ENCODE results near the gene GNB1L.

Gene GNB1L

GRCh38 chr22:19808873-19809478 lies 45.7 kb downstream of the GNB1L start:
- DNase-seq (ENCODE audit: low spot score) = no peak

- DNase-seq (ENCODE audit: low spot score) = no peak
These were observed 46.5 kb downstream of the GNB1L start for GRCh38 chr22:19807914-19808872.

GRCh38 chr22:19807161-19807913 lies 47.3 kb downstream of the GNB1L start:
- DNase-seq (ENCODE audit: low spot score) = no peak

GRCh38 chr22:19806213-19807160 lies 48.2 kb downstream of the GNB1L start:
- no peak for DNase-seq (ENCODE audit: low spot score)

GRCh38 chr22:19805821-19806212 lies 48.9 kb downstream of the GNB1L start:
- DNase-seq (ENCODE audit: low spot score) = no peak

GRCh38 chr22:19803736-19804267 lies 50.9 kb downstream of the GNB1L start:
- no peak for DNase-seq (ENCODE audit: low spot score)

GRCh38 chr22:19802894-19803735 lies 51.6 kb downstream of the GNB1L start:
- no peak for DNase-seq (ENCODE audit: low spot score)

- no peak for DNase-seq (ENCODE audit: low spot score)
These were observed 52.4 kb downstream of the GNB1L start for GRCh38 chr22:19802001-19802893.

GRCh38 chr22:19801340-19802000 lies 53.2 kb downstream of the GNB1L start:
- DNase-seq (ENCODE audit: low spot score) = no peak

- DNase-seq (ENCODE audit: low spot score) = no peak
These were observed 53.9 kb downstream of the GNB1L start for GRCh38 chr22:19800761-19801244.

GRCh38 chr22:19800306-19800705 lies 54.4 kb downstream of the GNB1L start:
- DNase-seq (ENCODE audit: low spot score) = no peak

- DNase-seq (ENCODE audit: low spot score) = no peak
These were observed 55.1 kb downstream of the GNB1L start for GRCh38 chr22:19799322-19800190.

- DNase-seq (ENCODE audit: low spot score) = no peak
These were observed 55.8 kb downstream of the GNB1L start for GRCh38 chr22:19798891-19799293.

- DNase-seq (ENCODE audit: low spot score) = no peak
These were observed 56.5 kb downstream of the GNB1L start for GRCh38 chr22:19798003-19798665.

GRCh38 chr22:19797086-19798002 lies 57.3 kb downstream of the GNB1L start:
- no peak for DNase-seq (ENCODE audit: low spot score)

- no peak for DNase-seq (ENCODE audit: low spot score)
These were observed 58.5 kb downstream of the GNB1L start for GRCh38 chr22:19796160-19796559.

Measured in NAMALWA (cell line).